ENCODE measurements around the gene CELF2. TPM values are rescaled to one million over a fixed set of nuclear protein-coding genes. Genes with fewer than 3 reads are reported as not detected.

Gene CELF2
- total RNA-seq, 1 donor from 2014 or later, result 89.2 TPM

GRCh38 chr10:11093771-11094736 is 76.4 kb downstream of the CELF2 start:
- intact Hi-C loops (cut with micrococcal nuclease), result loop anchor here (10.0 kb wide), 1 partner anchor 51 kb away; no protein-coding TSS in a partner anchor
- Mint-ChIP-seq H3K4me1 (peaks cover 17% of the 10 kb centered on the region), H3K9me3 (no peaks in the 10 kb centered on the region), H3K27ac (no peak overlapping the region), H3K4me3 (no peak overlapping the region), H3K36me3 (ENCODE audit: low read depth) (no peaks in the 10 kb centered on the region), H3K27me3 (peaks cover 4% of the 10 kb centered on the region)
- ATAC-seq (ENCODE audit: low read depth), result no peak
- no peak for DNase-seq
- POLR2A ChIA-PET, result interaction anchor here (0.6 kb wide), 1 partner anchor 498 kb away, joined by 5 read pairs; no protein-coding TSS in a partner anchor
- CTCF ChIA-PET, result interaction anchor here (1.0 kb wide), 1 partner anchor 176 kb away, joined by 3 read pairs; no protein-coding TSS in a partner anchor
- TF ChIP-seq CTCF (IDR thresholded peaks at IDR 0.05), result no peak

GRCh38 chr10:11095374-11095801 is 77.7 kb downstream of the CELF2 start:
- no peak overlapping the region for H3K4me3 Mint-ChIP-seq
- TF ChIP-seq CTCF (IDR thresholded peaks at IDR 0.05), result no peak
- H3K36me3 Mint-ChIP-seq (ENCODE audit: low read depth), result no peaks in the 10 kb centered on the region
- H3K27ac Mint-ChIP-seq, result no peak overlapping the region
- no peak for DNase-seq
- CTCF ChIA-PET, result no interaction called here
- ATAC-seq (ENCODE audit: low read depth), result no peak
- peaks cover 17% of the 10 kb centered on the region for H3K4me1 Mint-ChIP-seq
- H3K27me3 Mint-ChIP-seq, result peaks cover 4% of the 10 kb centered on the region
- POLR2A ChIA-PET, result interaction anchor here (0.9 kb wide), 1 partner anchor 69 kb away, joined by 4 read pairs; no protein-coding TSS in a partner anchor
- H3K9me3 Mint-ChIP-seq, result no peaks in the 10 kb centered on the region
- intact Hi-C loops (cut with micrococcal nuclease), result loop anchor here (10.0 kb wide), 1 partner anchor 49 kb away; no protein-coding TSS in a partner anchor

GRCh38 chr10:11096422-11096821 is 78.8 kb downstream of the CELF2 start:
- POLR2A ChIA-PET, result interaction anchor here (0.6 kb wide), 1 partner anchor 186 kb away, joined by 3 read pairs; no protein-coding TSS in a partner anchor
- no peaks in the 10 kb centered on the region for H3K9me3 Mint-ChIP-seq
- no peaks in the 10 kb centered on the region for H3K36me3 Mint-ChIP-seq (ENCODE audit: low read depth)
- H3K4me1 Mint-ChIP-seq, result peaks cover 13% of the 10 kb centered on the region
- peaks cover 4% of the 10 kb centered on the region for H3K27me3 Mint-ChIP-seq
- no peak overlapping the region for H3K27ac Mint-ChIP-seq
- CTCF ChIA-PET, result no interaction called here
- no peak overlapping the region for H3K4me3 Mint-ChIP-seq
- TF ChIP-seq CTCF (IDR thresholded peaks at IDR 0.05), result no peak
- DNase-seq (no peak), ATAC-seq (ENCODE audit: low read depth) (no peak)
- intact Hi-C loops (cut with micrococcal nuclease), result loop anchor here (10.0 kb wide), 1 partner anchor 48 kb away; no protein-coding TSS in a partner anchor

DNA sequence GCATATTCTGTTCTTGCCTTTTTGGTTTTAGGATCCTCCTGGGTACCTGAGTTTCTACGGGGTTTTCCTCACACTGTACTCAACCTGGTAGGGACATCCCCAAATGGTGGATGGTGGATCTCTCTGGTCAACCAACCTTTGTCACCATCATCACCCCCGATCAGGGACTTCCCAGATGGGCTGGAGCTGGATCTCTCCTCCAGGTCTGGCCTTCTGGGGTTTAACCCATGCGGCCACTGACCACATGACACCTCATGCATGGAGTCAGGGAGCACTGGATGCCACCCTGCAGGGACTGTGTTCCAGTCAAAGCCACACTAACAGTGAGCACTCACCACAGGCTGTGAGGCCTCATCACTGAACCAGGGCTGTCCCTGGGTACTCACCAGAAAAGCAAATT is 80.0 kb downstream of the CELF2 start:
- POLR2A ChIA-PET, result no interaction called here
- Mint-ChIP-seq H3K27ac (no peak overlapping the region), H3K36me3 (ENCODE audit: low read depth) (no peaks in the 10 kb centered on the region), H3K9me3 (no peaks in the 10 kb centered on the region), H3K4me1 (peaks cover 8% of the 10 kb centered on the region), H3K4me3 (no peak overlapping the region), H3K27me3 (peaks cover 4% of the 10 kb centered on the region)
- DNase-seq (no peak), ATAC-seq (ENCODE audit: low read depth) (no peak)
- intact Hi-C loops (cut with micrococcal nuclease), result loop anchor here (10.0 kb wide), 1 partner anchor 47 kb away; no protein-coding TSS in a partner anchor
- no peak for TF ChIP-seq CTCF (IDR thresholded peaks at IDR 0.05)
- CTCF ChIA-PET, result no interaction called here

- Mint-ChIP-seq H3K27me3 (peaks cover 8% of the 10 kb centered on the region), H3K9me3 (no peaks in the 10 kb centered on the region), H3K4me1 (peaks cover 8% of the 10 kb centered on the region), H3K27ac (no peak overlapping the region), H3K36me3 (ENCODE audit: low read depth) (no peaks in the 10 kb centered on the region), H3K4me3 (no peak overlapping the region)
- ChIA-PET CTCF (no interaction called here), POLR2A (no interaction called here)
- intact Hi-C loops (cut with micrococcal nuclease), result loop anchor here (10.0 kb wide), 1 partner anchor 46 kb away; no protein-coding TSS in a partner anchor
- DNase-seq (no peak), ATAC-seq (ENCODE audit: low read depth) (no peak)
- TF ChIP-seq CTCF (IDR thresholded peaks at IDR 0.05), result no peak
Observed at GRCh38 chr10:11098666-11099065, 81.0 kb downstream of the CELF2 start.
